A673 (cell line): Measurements from ENCODE around the gene TNFRSF9. TPM values are rescaled to one million over a fixed set of nuclear protein-coding genes. Genes with fewer than 3 reads are reported as not detected.

Experiments used
- BruUV-seq: library from RNA; stranded (reverse); fragments of 400-500 nt; replicated peaks from 2 replicates; lab custom pipeline; 2021; lab: Mats Ljungman, UMichigan
- CTCF ChIA-PET: fragments of 300-600 bp; sonication (Branson Sonifier 250); formaldehyde crosslinking; loops from one replicate; lab custom pipeline; 2022; ENCODE audit warnings: antibody characterized with exemption; lab: Charles Lee
- POLR2A ChIA-PET: fragments of 300-600 bp; sonication (Branson Sonifier 250); formaldehyde crosslinking; loops from one replicate; lab custom pipeline; 2022; ENCODE audit warnings: antibody characterized with exemption; ENCODE audit not compliant: low non-redundant PET; lab: Charles Lee
- DNase-seq: peaks from one replicate; pipeline ENCODE4 v3.0.0-alpha.2; 2015; ENCODE audit warnings: low spot score
- H3K27ac ChIP-seq: fragments of 200-600 bp; sonication (generic); 2 replicates; pipeline ENCODE4 v1.5.1; 2016; ENCODE audit warnings: mixed run types, low read depth, mild to moderate bottlenecking, mixed read lengths, antibody characterized with exemption, low read length; ENCODE audit not compliant: poor library complexity, severe bottlenecking
- H3K27me3 ChIP-seq: fragments of 200-600 bp; sonication (generic); replicated peaks from 2 replicates; pipeline ENCODE4 v1.6.1; 2017; ENCODE audit warnings: mixed run types, low read depth, mild to moderate bottlenecking, mixed read lengths, antibody characterized with exemption, low read length; ENCODE audit not compliant: insufficient read depth, poor library complexity
- H3K36me3 ChIP-seq: fragments of 200-600 bp; sonication (generic); 2 replicates; pipeline ENCODE4 v1.6.1; 2016; ENCODE audit warnings: mixed run types, mild to moderate bottlenecking, mixed read lengths, antibody characterized with exemption, low read length; ENCODE audit not compliant: insufficient read depth, poor library complexity, severe bottlenecking
- H3K4me1 ChIP-seq: fragments of 200-600 bp; sonication (generic); 2 replicates; pipeline ENCODE4 v1.6.1; 2017; ENCODE audit warnings: mixed run types, mild to moderate bottlenecking, mixed read lengths, antibody characterized with exemption, low read length; ENCODE audit not compliant: insufficient read depth, poor library complexity, severe bottlenecking
- H3K4me3 ChIP-seq: fragments of 200-600 bp; sonication (generic); 2 replicates; pipeline ENCODE4 v1.5.1; 2016; ENCODE audit warnings: low read depth, mixed run types, mild to moderate bottlenecking, mixed read lengths, low read length; ENCODE audit not compliant: poor library complexity, severe bottlenecking
- H3K9me3 ChIP-seq: fragments of 200-600 bp; sonication (generic); 2 replicates; pipeline ENCODE4 v1.6.1; 2016; ENCODE audit warnings: mixed run types, low read depth, mild to moderate bottlenecking, mixed read lengths, antibody characterized with exemption, low read length; ENCODE audit not compliant: poor library complexity, severe bottlenecking
- CTCF ChIP-seq: fragments of 300-800, 200-600 bp; sonication (generic); conservative IDR thresholded peaks from 2 replicates; pipeline ENCODE4 v1.5.1; 2017; ENCODE audit warnings: low read depth, mild to moderate bottlenecking, antibody characterized with exemption, low read length, moderate library complexity, mixed read lengths
- EZH2 ChIP-seq: fragments of 200-600 bp; sonication (generic); IDR thresholded peaks from 2 replicates; pipeline ENCODE4 v1.6.1; 2017; ENCODE audit warnings: borderline replicate concordance, low read depth, mild to moderate bottlenecking, mixed read lengths, antibody characterized with exemption, low read length; ENCODE audit not compliant: poor library complexity, severe bottlenecking
- intact Hi-C: fragments of 100-400 bp; cut with micrococcal nuclease; formaldehyde crosslinking; loops from one replicate; pipeline ENCODE4 v1.10.0; 2022; ENCODE audit not compliant: unreplicated experiment
- total RNA-seq: library from RNA; stranded (reverse); gene quantifications from 2 replicates; pipeline ENCODE4 v1.2.3, GENCODE V29; 2021

The TNFRSF9 gene
- total RNA-seq, 1 experiment from 2014 or later = 1.8 TPM

GRCh38 chr1:7890853-7891252 is 49.8 kb downstream of the TNFRSF9 start:
- Histone ChIP-seq H3K4me3 (no peak overlapping the region), H3K27me3 (no peaks in the 10 kb centered on the region), H3K27ac (no peak overlapping the region), H3K9me3 (no peaks in the 10 kb centered on the region), H3K36me3 (no peaks in the 10 kb centered on the region), H3K4me1 (peaks cover 7% of the 10 kb centered on the region)
- TF ChIP-seq CTCF (no peak), EZH2 (no peak)
- intact Hi-C loops = no loop called here
- ChIA-PET POLR2A (no interaction called here), CTCF (no interaction called here)
- no TSS peak for BruUV-seq
- DNase-seq = no peak

GRCh38 chr1:7888248-7889081 is 52.2 kb downstream of the TNFRSF9 start:
- no peaks in the 10 kb centered on the region for H3K9me3 ChIP-seq
- peaks cover 7% of the 10 kb centered on the region for H3K4me1 ChIP-seq
- no TSS peak for BruUV-seq
- intact Hi-C loops = no loop called here
- POLR2A ChIA-PET = no interaction called here
- no peak overlapping the region for H3K4me3 ChIP-seq
- no peak for TF ChIP-seq EZH2
- no peak for TF ChIP-seq CTCF
- no peaks in the 10 kb centered on the region for H3K27me3 ChIP-seq
- peak; percentile 41 for DNase-seq
- H3K36me3 ChIP-seq = no peaks in the 10 kb centered on the region
- CTCF ChIA-PET = no interaction called here
- H3K27ac ChIP-seq = no peak overlapping the region

GRCh38 chr1:7886405-7886745 is 54.3 kb downstream of the TNFRSF9 start:
- POLR2A ChIA-PET = no interaction called here

More at GRCh38 chr1:7886405-7886745, 54.3 kb downstream of the TNFRSF9 start:
- Histone ChIP-seq H3K27ac (no peak overlapping the region), H3K9me3 (no peaks in the 10 kb centered on the region), H3K4me3 (peak overlapping the region; percentile 15), H3K27me3 (no peaks in the 10 kb centered on the region), H3K4me1 (peaks cover 7% of the 10 kb centered on the region), H3K36me3 (no peaks in the 10 kb centered on the region)
- intact Hi-C loops = no loop called here
- CTCF ChIA-PET = no interaction called here
- DNase-seq = peak; percentile 72
- BruUV-seq = no TSS peak
- TF ChIP-seq CTCF = no peak
